Astrocyte (in vitro differentiated cells and primary cell): ENCODE data around the gene ADIPOR2.

ENCODE experiments used
- EZH2 ChIP-seq: IDR thresholded peaks from 2 replicates; pipeline ENCODE4 v1.6.1; 2012; ENCODE audit warnings: mild to moderate bottlenecking, low read length, inconsistent platforms; ENCODE audit not compliant: insufficient read depth
- TF ChIP-seq, protein P1 (sequence below): IDR thresholded peaks from 2 replicates; pipeline ENCODE4 v1.5.1; 2011; ENCODE audit warnings: low read depth, mild to moderate bottlenecking, inconsistent platforms, low read length, moderate library complexity; ENCODE audit not compliant: insufficient read depth

DNA sequence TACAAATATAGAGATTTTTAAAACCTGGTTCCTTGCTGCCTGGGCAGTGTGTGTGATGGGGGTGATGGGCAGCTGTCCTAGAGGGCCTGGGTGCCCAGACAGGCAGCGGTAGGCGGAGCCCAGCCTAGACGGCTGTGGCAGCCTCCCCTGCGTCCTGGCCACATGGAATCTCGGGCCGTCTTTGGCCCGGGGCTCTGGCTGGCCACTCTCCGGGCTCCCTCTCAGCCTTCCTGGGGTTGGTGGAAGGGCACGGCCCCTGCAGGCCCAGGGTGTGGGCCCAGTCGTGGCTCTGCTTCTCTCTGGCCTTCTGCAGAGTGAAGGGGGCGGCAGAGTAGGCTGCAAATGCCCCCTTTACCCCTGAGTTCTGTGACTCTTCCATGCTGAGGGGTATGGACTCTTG, 131.8 kb downstream of the ADIPOR2 start:
- TF ChIP-seq, protein P1, sequence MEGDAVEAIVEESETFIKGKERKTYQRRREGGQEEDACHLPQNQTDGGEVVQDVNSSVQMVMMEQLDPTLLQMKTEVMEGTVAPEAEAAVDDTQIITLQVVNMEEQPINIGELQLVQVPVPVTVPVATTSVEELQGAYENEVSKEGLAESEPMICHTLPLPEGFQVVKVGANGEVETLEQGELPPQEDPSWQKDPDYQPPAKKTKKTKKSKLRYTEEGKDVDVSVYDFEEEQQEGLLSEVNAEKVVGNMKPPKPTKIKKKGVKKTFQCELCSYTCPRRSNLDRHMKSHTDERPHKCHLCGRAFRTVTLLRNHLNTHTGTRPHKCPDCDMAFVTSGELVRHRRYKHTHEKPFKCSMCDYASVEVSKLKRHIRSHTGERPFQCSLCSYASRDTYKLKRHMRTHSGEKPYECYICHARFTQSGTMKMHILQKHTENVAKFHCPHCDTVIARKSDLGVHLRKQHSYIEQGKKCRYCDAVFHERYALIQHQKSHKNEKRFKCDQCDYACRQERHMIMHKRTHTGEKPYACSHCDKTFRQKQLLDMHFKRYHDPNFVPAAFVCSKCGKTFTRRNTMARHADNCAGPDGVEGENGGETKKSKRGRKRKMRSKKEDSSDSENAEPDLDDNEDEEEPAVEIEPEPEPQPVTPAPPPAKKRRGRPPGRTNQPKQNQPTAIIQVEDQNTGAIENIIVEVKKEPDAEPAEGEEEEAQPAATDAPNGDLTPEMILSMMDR: no peak
- TF ChIP-seq EZH2: no peak
